PC-9 (cell line): ENCODE data around the gene TIAM2. TPM values are rescaled to one million over a fixed set of nuclear protein-coding genes. Genes with fewer than 3 reads are reported as not detected.

Experiments
- BruUV-seq: library from RNA; stranded (reverse); fragments of 400-500 nt; replicated peaks from 2 replicates; lab custom pipeline; 2021; lab: Mats Ljungman, UMichigan
- CTCF ChIA-PET: fragments of 300-600 bp; sonication (Branson Sonifier 250); formaldehyde crosslinking; loops from one replicate; lab custom pipeline; 2022; ENCODE audit warnings: antibody characterized with exemption; lab: Charles Lee
- POLR2A ChIA-PET: fragments of 300-600 bp; sonication (Branson Sonifier 250); formaldehyde crosslinking; loops from one replicate; lab custom pipeline; 2022; ENCODE audit warnings: antibody characterized with exemption; ENCODE audit not compliant: unreplicated experiment; lab: Charles Lee
- DNase-seq, 2 experiments: peaks; one replicate each; pipeline versions ENCODE4 v3.0.0 to v3.0.0-alpha.2; 2015 to 2022; ENCODE audit warnings: mixed read lengths in 1 of 2
- H2AFZ ChIP-seq: fragments of 200-600 bp; sonication (generic); 2 replicates; pipeline ENCODE4 v1.8.1; 2017; ENCODE audit warnings: antibody characterized with exemption
- H3F3A ChIP-seq: fragments of 200-600 bp; sonication (generic); 2 replicates; pipeline ENCODE4 v1.8.1; 2017; ENCODE audit warnings: antibody characterized with exemption, mild to moderate bottlenecking, low read depth; ENCODE audit not compliant: insufficient read depth
- H3K27ac ChIP-seq: fragments of 200-600 bp; sonication (generic); 2 replicates; pipeline ENCODE4 v1.6.1; 2016; ENCODE audit warnings: mixed run types
- H3K27me3 ChIP-seq: fragments of 200-600 bp; sonication (generic); 2 replicates; pipeline ENCODE4 v1.6.1; 2016; ENCODE audit warnings: low read depth, mixed run types; ENCODE audit not compliant: insufficient read depth
- H3K36me3 ChIP-seq: fragments of 200-600 bp; sonication (generic); 2 replicates; pipeline ENCODE4 v1.6.1; 2016; ENCODE audit warnings: low read depth, mixed run types
- H3K4me1 ChIP-seq: fragments of 200-600 bp; sonication (generic); replicated peaks from 2 replicates; pipeline ENCODE4 v1.6.1; 2016; ENCODE audit warnings: mixed run types; ENCODE audit not compliant: insufficient read depth
- H3K4me2 ChIP-seq: fragments of 200-600 bp; sonication (generic); 2 replicates; pipeline ENCODE4 v1.6.1; 2017; ENCODE audit warnings: mixed run types
- H3K4me3 ChIP-seq: fragments of 200-600 bp; sonication (generic); 2 replicates; pipeline ENCODE4 v1.6.1; 2016; ENCODE audit warnings: mixed run types
- H3K79me2 ChIP-seq: fragments of 200-600 bp; sonication (generic); 2 replicates; pipeline ENCODE4 v1.6.1; 2017; ENCODE audit warnings: low read depth, mixed run types
- H3K9me2 ChIP-seq: fragments of 200-600 bp; sonication (generic); 2 replicates; pipeline ENCODE4 v1.8.1; 2017; ENCODE audit warnings: mild to moderate bottlenecking; ENCODE audit not compliant: insufficient read depth
- H3K9me3 ChIP-seq: fragments of 200-600 bp; sonication (generic); 2 replicates; pipeline ENCODE4 v1.8.1; 2016; ENCODE audit warnings: low read depth; ENCODE audit not compliant: insufficient read depth
- H4K20me1 ChIP-seq: fragments of 200-600 bp; sonication (generic); 2 replicates; pipeline ENCODE4 v1.8.1; 2017; ENCODE audit not compliant: insufficient read depth
- CTCF ChIP-seq: fragments of 200-600 bp; sonication (generic); conservative IDR thresholded peaks from 2 replicates; pipeline ENCODE4 v1.6.1; 2017; ENCODE audit warnings: mixed run types, antibody characterized with exemption, mild to moderate bottlenecking, moderate library complexity
- EZH2 ChIP-seq: fragments of 200-600 bp; sonication (generic); IDR thresholded peaks from 2 replicates; pipeline ENCODE4 v1.8.0; 2017; ENCODE audit warnings: antibody characterized with exemption, low read depth
- intact Hi-C: fragments of 100-400 bp; cut with micrococcal nuclease; formaldehyde crosslinking; loops from one replicate; pipeline ENCODE4 v1.10.0; 2022; ENCODE audit not compliant: unreplicated experiment
- total RNA-seq: library from RNA; stranded (reverse); gene quantifications from 2 replicates; pipeline ENCODE4 v1.2.3, GENCODE V29; 2021

TIAM2 gene
- total RNA-seq, 1 experiment from 2014 or later = 11.4 TPM

- Histone ChIP-seq H3K27ac (no peak overlapping the region), H3K4me2 (no peak overlapping the region), H3K4me1 (peaks cover 4% of the 10 kb centered on the region), H4K20me1 (no peaks in the 10 kb centered on the region), H3F3A (no peaks in the 10 kb centered on the region), H2AFZ (no peak overlapping the region), H3K27me3 (no peaks in the 10 kb centered on the region), H3K4me3 (no peak overlapping the region), H3K9me2 (no peaks in the 10 kb centered on the region), H3K9me3 (no peaks in the 10 kb centered on the region), H3K36me3 (no peaks in the 10 kb centered on the region), H3K79me2 (no peaks in the 10 kb centered on the region)
- no peak for DNase-seq
- no TSS peak for BruUV-seq
- CTCF ChIA-PET = no interaction called here
- TF ChIP-seq EZH2 = no peak
- TF ChIP-seq CTCF = no peak
- intact Hi-C loops = no loop called here
- POLR2A ChIA-PET = no interaction called here
Observed at GRCh38 chr6:155067956-155068615, 73.0 kb downstream of the TIAM2 start.

GRCh38 chr6:155069543-155069942 lies 74.4 kb downstream of the TIAM2 start:
- Histone ChIP-seq H3K79me2 (no peaks in the 10 kb centered on the region), H3K4me1 (no peaks in the 10 kb centered on the region), H4K20me1 (no peaks in the 10 kb centered on the region), H3K27ac (no peak overlapping the region), H3K27me3 (no peaks in the 10 kb centered on the region), H3K9me3 (no peaks in the 10 kb centered on the region), H3K9me2 (no peaks in the 10 kb centered on the region), H3K36me3 (no peaks in the 10 kb centered on the region), H3K4me2 (no peak overlapping the region), H3F3A (no peaks in the 10 kb centered on the region), H2AFZ (no peak overlapping the region), H3K4me3 (no peak overlapping the region)
- no peak for DNase-seq
- ChIA-PET CTCF (no interaction called here), POLR2A (no interaction called here)
- TF ChIP-seq EZH2 (no peak), CTCF (no peak)
- BruUV-seq = no TSS peak
- intact Hi-C loops = no loop called here

GRCh38 chr6:155075930-155076695 lies 81.0 kb downstream of the TIAM2 start:
- Histone ChIP-seq H3K4me3 (no peak overlapping the region), H3F3A (0 out of 2 replicates have a peak, but pooled peaks cover 3% of the 10 kb centered on the region), H3K4me1 (no peaks in the 10 kb centered on the region), H4K20me1 (no peaks in the 10 kb centered on the region), H3K27me3 (no peaks in the 10 kb centered on the region), H3K4me2 (no peak overlapping the region), H3K9me3 (no peaks in the 10 kb centered on the region), H3K79me2 (no peaks in the 10 kb centered on the region), H3K9me2 (no peaks in the 10 kb centered on the region), H3K27ac (no peak overlapping the region), H2AFZ (no peak overlapping the region), H3K36me3 (no peaks in the 10 kb centered on the region)
- no TSS peak for BruUV-seq
- ChIA-PET CTCF (no interaction called here), POLR2A (no interaction called here)
- DNase-seq = no peak
- intact Hi-C loops = no loop called here
- TF ChIP-seq EZH2 (no peak), CTCF (no peak)
